ENCODE data around the gene DLGAP4. TPM values are rescaled to one million over a fixed set of nuclear protein-coding genes. Genes with fewer than 3 reads are reported as not detected.

The DLGAP4 gene
- total and polyA plus RNA-seq, 9 donors = 13.0 to 63.9 (median 52.2) TPM

DNA sequence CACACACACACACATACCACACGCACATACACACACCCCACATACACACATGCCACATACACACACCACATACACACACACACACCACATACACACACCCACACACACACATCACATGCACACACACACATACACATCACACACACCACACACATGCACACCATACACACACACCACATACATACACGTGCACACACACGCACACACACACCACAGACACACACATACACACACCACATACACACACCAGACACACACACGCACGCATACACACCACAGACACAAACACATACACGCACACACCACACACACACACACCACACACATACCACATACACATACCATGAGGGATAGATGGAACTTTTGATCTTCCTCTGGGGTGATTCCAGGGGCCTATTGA is 90.2 kb downstream of the DLGAP4 start:
- no peaks in the 10 kb centered on the region for H3K9me3 ChIP-seq (replicated peaks; ENCODE audit: control insufficient read depth, low read depth, low read length)
- peaks cover 11% of the 10 kb centered on the region for H3K27me3 ChIP-seq (ENCODE audit: control insufficient read depth, insufficient read depth, low read length)
- no peak overlapping the region for H3K27ac ChIP-seq (ENCODE audit: low read length)
- DNase-seq = no peak
- H3K4me3 ChIP-seq (ENCODE audit: low read length) = no peak overlapping the region
- 93% methylated on average over 4 of the region's 6 CpGs for WGBS (ENCODE audit: insufficient coverage)
- H3K4me1 ChIP-seq (ENCODE audit: control insufficient read depth, insufficient read depth, low read length) = no peaks in the 10 kb centered on the region
- H3K36me3 ChIP-seq (ENCODE audit: control insufficient read depth, insufficient read depth, low read length) = no peaks in the 10 kb centered on the region

DNA sequence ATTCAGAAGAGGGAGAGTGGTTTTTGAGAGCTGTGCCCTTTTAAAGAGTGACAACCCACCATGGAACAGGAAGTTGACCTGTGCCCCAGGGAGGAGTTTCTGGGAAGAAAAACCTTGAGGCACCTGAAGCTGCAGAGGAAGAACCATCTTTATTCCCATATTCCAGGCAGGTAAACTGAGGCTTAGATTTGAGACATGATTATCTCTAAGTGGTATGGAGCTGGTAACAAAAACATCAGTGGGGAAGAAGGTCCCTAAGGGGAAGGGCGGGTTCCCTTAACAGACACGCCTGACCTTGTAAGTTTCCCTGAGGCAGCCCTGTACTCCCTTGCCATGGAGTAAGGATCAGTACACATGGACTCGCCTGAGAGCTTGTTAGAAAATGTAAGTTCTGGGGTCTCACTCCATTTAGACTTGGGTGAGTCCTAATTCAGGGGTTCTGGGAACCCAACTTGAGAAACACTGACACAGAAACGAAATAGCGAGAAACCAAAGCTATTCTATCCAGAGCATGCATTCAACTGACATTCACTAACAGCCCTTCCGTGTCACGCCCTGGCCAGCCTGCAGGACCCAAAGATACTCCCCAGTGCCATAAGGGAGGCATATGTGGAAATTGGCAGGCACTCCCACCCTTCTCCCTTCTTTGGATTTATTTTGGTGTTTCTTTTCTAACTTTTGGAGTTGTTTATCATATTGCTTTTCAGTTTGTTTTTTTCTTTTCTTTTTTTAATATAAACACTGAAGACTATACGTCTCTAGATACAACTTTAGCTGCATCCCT is 90.9 kb downstream of the DLGAP4 start:
- Histone ChIP-seq H3K4me3 (ENCODE audit: low read length) (no peak overlapping the region), H3K9me3 (replicated peaks; ENCODE audit: control insufficient read depth, low read depth, low read length) (no peaks in the 10 kb centered on the region), H3K27me3 (ENCODE audit: control insufficient read depth, insufficient read depth, low read length) (peaks cover 17% of the 10 kb centered on the region), H3K4me1 (ENCODE audit: control insufficient read depth, insufficient read depth, low read length) (no peaks in the 10 kb centered on the region), H3K36me3 (ENCODE audit: control insufficient read depth, insufficient read depth, low read length) (no peaks in the 10 kb centered on the region), H3K27ac (ENCODE audit: low read length) (no peak overlapping the region)
- WGBS (ENCODE audit: insufficient coverage) = 74% methylated on average over 7 of the region's 8 CpGs
- DNase-seq = no peak

DNA sequence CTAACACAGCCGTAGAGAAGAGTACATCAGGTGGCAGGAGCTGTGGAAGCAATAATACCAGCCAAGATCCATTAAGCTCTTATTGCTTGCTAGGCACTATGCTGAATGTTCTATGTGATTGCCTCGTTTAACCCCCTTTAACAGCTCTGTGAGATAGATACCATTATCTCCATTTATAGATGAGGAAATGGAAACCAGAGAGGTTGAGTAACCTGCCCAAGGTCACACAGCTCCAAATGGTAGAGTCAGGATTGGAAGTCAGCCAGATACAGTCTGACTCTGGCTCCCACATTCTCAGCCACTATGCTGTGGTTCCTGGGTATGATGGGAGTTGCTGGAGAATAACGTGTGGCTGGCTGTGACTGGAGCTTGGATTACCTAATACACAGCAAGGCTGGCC is 92.4 kb downstream of the DLGAP4 start:
- Histone ChIP-seq H3K36me3 (ENCODE audit: control insufficient read depth, insufficient read depth, low read length) (no peaks in the 10 kb centered on the region), H3K27ac (ENCODE audit: low read length) (no peak overlapping the region), H3K4me3 (ENCODE audit: low read length) (no peak overlapping the region), H3K9me3 (replicated peaks; ENCODE audit: control insufficient read depth, low read depth, low read length) (no peaks in the 10 kb centered on the region), H3K27me3 (ENCODE audit: control insufficient read depth, insufficient read depth, low read length) (peaks cover 16% of the 10 kb centered on the region), H3K4me1 (ENCODE audit: control insufficient read depth, insufficient read depth, low read length) (no peaks in the 10 kb centered on the region)
- no peak for DNase-seq
- 38% methylated on average over 1 of the region's 3 CpGs for WGBS (ENCODE audit: insufficient coverage)

DNA sequence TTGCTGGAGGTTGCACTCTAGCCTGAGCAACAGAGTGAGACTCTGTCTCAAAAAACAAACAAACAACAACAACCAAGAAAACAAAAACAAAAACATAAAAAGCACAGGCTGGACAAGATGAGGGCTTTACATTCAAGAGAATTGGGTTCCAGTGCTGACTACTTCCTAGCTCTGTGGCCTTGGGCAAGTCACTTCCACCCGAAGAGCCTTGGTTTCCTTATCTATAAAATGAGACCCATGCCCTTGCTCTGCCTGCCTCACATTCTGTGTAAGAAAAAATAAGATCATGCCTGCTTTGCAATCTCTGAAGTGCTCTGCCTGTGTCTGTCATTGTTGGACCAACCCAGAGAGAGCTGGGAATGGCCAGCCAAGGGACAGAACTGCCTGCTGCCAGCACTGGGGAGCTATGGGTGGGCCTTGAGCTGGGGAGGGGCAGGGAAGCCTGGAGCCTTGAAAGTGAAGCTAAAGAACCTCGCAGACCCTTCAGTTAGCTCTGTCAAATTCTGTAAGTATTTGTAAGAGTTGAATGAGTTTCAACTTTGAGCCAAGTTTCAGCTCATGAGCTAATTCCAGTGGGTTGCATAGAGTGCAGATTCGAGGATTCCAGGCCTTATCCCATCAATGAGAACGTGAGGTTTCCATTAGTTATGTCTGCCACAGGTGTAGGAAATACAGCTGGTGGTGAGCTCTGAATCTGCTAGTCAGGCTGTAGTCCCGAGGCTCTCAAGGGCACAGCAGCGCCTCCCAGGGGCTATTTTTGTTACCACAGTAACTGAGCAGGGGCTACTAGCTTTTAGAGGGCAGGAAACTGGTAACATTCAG is 93.2 kb downstream of the DLGAP4 start:
- Histone ChIP-seq H3K4me1 (ENCODE audit: control insufficient read depth, insufficient read depth, low read length) (no peaks in the 10 kb centered on the region), H3K4me3 (ENCODE audit: low read length) (no peak overlapping the region), H3K36me3 (ENCODE audit: control insufficient read depth, insufficient read depth, low read length) (no peaks in the 10 kb centered on the region), H3K27ac (ENCODE audit: low read length) (no peak overlapping the region), H3K9me3 (replicated peaks; ENCODE audit: control insufficient read depth, low read depth, low read length) (no peaks in the 10 kb centered on the region), H3K27me3 (ENCODE audit: control insufficient read depth, insufficient read depth, low read length) (peaks cover 16% of the 10 kb centered on the region)
- DNase-seq = peak; percentile 16
- 16% methylated on average over 5 of the region's 6 CpGs for WGBS (ENCODE audit: insufficient coverage)

DNA sequence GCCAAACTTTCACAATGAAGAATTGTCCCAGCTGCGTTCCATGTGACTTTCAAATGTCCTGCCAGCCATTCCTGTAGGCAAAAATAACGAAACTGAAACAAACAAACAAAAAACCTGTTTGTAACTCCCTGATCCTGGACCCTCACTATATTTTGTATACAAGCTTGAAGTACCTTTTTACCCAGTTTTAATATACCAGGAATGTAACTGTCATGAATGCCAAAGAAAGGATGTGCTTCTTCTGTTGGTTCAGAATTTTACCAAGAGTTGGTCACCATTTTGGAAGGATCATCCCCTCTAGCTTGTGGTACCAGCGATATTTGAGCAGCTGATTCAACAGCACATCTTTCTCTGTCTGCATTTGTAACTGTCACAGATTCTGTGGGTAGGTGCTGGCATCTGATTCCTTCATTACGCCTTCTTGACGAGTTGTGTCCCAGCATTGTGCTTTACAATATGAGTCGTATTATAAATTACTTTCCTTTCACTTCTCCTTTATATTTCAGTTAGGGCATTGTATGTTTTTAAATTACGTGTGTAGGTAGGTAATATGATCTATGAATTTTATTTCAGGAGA is 93.9 kb downstream of the DLGAP4 start:
- no peaks in the 10 kb centered on the region for H3K36me3 ChIP-seq (ENCODE audit: control insufficient read depth, insufficient read depth, low read length)
- peaks cover 16% of the 10 kb centered on the region for H3K27me3 ChIP-seq (ENCODE audit: control insufficient read depth, insufficient read depth, low read length)
- DNase-seq = no peak
- H3K4me1 ChIP-seq (ENCODE audit: control insufficient read depth, insufficient read depth, low read length) = no peaks in the 10 kb centered on the region
- H3K27ac ChIP-seq (ENCODE audit: low read length) = peak overlapping the region; percentile 29
- no peaks in the 10 kb centered on the region for H3K9me3 ChIP-seq (replicated peaks; ENCODE audit: control insufficient read depth, low read depth, low read length)
- 62% methylated on average over 2 of the region's 7 CpGs for WGBS (ENCODE audit: insufficient coverage)
- H3K4me3 ChIP-seq (ENCODE audit: low read length) = no peak overlapping the region

DNA sequence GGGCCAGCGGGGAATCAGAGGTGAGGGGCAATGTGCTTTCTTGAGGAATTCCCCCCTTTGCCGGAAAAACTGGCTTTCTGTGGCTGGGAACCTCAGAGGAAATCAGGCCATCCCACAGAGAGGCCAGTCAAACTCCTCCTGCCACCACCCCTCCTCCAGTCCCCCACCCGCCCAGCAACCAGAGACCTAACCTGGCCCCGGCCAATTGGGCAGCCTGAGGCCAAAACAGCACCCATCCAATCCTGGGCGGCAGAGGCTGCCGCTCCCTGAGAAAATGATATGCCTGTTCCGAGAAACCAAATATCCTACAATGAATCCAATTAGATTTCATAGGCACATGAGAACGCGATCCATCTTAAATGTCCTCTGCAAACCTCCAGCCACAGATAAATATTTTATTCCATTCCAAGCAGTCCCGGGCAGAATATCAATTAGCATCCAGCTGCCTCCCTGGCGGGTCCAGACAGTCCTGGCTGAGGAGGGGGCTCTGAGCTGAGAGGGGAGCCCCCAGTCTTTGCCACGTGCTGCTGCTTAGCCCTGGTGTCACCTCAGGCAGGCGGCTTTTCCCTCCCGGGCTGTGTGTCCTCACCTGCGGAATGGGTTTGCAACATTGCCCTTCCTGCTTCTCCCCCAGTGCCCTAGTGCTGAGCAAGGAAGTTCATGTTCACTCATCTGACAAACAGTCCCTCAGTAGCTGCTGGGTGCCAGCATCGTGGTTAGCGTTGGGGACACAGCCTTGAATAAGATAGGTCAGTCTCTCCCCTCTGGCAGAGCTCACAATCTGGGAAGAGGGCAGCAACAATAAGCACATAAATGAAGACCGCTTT is 95.0 kb downstream of the DLGAP4 start:
- Histone ChIP-seq H3K27ac (ENCODE audit: low read length) (no peak overlapping the region), H3K27me3 (ENCODE audit: control insufficient read depth, insufficient read depth, low read length) (peaks cover 16% of the 10 kb centered on the region), H3K36me3 (ENCODE audit: control insufficient read depth, insufficient read depth, low read length) (no peaks in the 10 kb centered on the region), H3K4me3 (ENCODE audit: low read length) (no peak overlapping the region), H3K9me3 (replicated peaks; ENCODE audit: control insufficient read depth, low read depth, low read length) (no peaks in the 10 kb centered on the region), H3K4me1 (ENCODE audit: control insufficient read depth, insufficient read depth, low read length) (no peaks in the 10 kb centered on the region)
- 25% methylated on average over 10 of the region's 18 CpGs for WGBS (ENCODE audit: insufficient coverage)
- DNase-seq = no peak

DNA sequence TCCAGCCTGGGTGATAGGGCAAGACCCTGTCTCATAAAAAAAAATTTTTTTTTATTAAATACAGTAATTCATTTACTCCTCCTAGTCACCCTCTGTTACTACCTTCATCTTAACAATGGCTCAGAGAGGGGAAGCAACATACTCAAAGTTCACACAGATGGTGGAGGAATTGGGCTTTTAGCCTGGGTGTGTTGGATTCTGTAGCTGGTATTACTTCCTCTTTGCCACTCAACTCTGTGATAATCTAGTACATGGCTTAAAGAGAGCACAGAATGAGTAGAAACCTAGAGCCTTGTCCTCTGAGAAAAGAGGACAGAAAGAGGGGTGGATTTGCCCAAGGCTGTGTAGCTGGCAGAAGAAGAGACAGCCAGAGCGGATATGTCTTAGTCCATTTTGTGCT is 96.6 kb downstream of the DLGAP4 start:
- Histone ChIP-seq H3K4me3 (ENCODE audit: low read length) (no peak overlapping the region), H3K27me3 (ENCODE audit: control insufficient read depth, insufficient read depth, low read length) (peaks cover 16% of the 10 kb centered on the region), H3K36me3 (ENCODE audit: control insufficient read depth, insufficient read depth, low read length) (no peaks in the 10 kb centered on the region), H3K9me3 (replicated peaks; ENCODE audit: control insufficient read depth, low read depth, low read length) (no peaks in the 10 kb centered on the region), H3K4me1 (ENCODE audit: control insufficient read depth, insufficient read depth, low read length) (no peaks in the 10 kb centered on the region), H3K27ac (ENCODE audit: low read length) (no peak overlapping the region)
- whole genome bisulfite sequencing (ENCODE audit: insufficient coverage) = 90% methylated on average over 1 of the region's 1 CpG
- DNase-seq = no peak

DNA sequence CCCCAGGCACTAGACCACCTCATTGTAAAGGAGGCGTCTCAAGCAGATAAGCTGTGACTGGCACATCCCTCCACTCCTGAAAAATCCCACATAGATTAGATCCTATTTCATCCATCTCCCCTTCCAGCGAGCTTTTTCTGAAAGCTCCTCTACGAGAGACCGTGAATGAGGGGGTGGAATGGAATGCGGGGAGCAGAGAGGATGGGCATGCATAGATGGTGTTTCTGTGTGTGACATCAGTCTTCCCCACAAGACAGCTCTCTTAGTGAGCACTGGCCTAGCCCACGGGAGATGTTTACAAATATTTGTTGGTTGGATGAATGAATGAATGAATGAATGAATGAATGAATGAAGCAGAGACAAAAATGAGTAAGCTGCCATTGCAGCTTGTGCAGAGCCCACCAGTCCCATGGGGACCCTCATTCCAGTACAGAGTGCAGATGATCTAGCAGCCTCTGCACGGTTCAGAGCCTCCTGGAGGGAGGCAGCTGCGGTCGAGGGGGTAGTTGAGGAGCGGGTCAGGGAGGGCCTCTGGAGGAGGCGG is 98.4 kb downstream of the DLGAP4 start:
- DNase-seq = no peak
- Histone ChIP-seq H3K9me3 (replicated peaks; ENCODE audit: control insufficient read depth, low read depth, low read length) (no peaks in the 10 kb centered on the region), H3K27me3 (ENCODE audit: control insufficient read depth, insufficient read depth, low read length) (peaks cover 16% of the 10 kb centered on the region), H3K4me1 (ENCODE audit: control insufficient read depth, insufficient read depth, low read length) (no peaks in the 10 kb centered on the region), H3K36me3 (ENCODE audit: control insufficient read depth, insufficient read depth, low read length) (no peaks in the 10 kb centered on the region), H3K27ac (ENCODE audit: low read length) (no peak overlapping the region), H3K4me3 (ENCODE audit: low read length) (no peak overlapping the region)
- 86% methylated on average over 7 of the region's 11 CpGs for WGBS (ENCODE audit: insufficient coverage)

DNA sequence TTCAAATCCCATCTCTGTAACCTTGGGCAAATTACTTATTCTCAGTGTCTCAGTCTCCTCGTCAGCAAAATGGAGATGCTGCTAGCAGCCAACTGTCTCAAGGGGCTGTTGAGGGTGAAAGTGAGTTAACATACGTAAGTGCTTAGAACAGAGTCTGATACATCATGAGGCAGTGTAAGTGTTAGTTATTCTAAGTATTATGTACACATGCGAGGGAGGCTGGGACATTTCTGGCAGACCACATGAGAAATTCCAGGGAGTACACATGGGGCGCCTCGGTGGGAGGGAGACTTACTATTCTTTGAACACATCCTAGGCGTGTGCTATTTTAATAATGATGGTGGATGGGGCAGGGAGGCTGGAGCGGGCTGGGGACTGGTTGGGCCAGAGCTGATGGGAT is 99.1 kb downstream of the DLGAP4 start:
- Histone ChIP-seq H3K9me3 (replicated peaks; ENCODE audit: control insufficient read depth, low read depth, low read length) (no peaks in the 10 kb centered on the region), H3K4me1 (ENCODE audit: control insufficient read depth, insufficient read depth, low read length) (no peaks in the 10 kb centered on the region), H3K27me3 (ENCODE audit: control insufficient read depth, insufficient read depth, low read length) (peaks cover 16% of the 10 kb centered on the region), H3K27ac (ENCODE audit: low read length) (no peak overlapping the region), H3K4me3 (ENCODE audit: low read length) (no peak overlapping the region), H3K36me3 (ENCODE audit: control insufficient read depth, insufficient read depth, low read length) (no peaks in the 10 kb centered on the region)
- 66% methylated on average over 6 of the region's 7 CpGs for WGBS (ENCODE audit: insufficient coverage)
- no peak for DNase-seq

Measured in muscle of leg (tissue), 11 donors.